HFFc6 (cell line): ENCODE data around the gene ZIC3. TPM values are rescaled to one million over a fixed set of nuclear protein-coding genes. Genes with fewer than 3 reads are reported as not detected.

Experiments
- DNase-seq: peaks from one replicate; pipeline ENCODE4 v3.0.0-alpha.2; 2018
- H3K27ac Mint-ChIP-seq: 2 replicates; pipeline ENCODE4 v1.8.0; 2020; ENCODE audit warnings: mild to moderate bottlenecking, mixed read lengths
- H3K27me3 Mint-ChIP-seq: 2 replicates; pipeline ENCODE4 v1.8.0; 2021; ENCODE audit warnings: mild to moderate bottlenecking, moderate library complexity, mixed read lengths; ENCODE audit not compliant: insufficient read depth
- H3K36me3 Mint-ChIP-seq: 2 replicates; pipeline ENCODE4 v1.8.0; 2021; ENCODE audit warnings: low read depth, mixed read lengths
- H3K4me1 Mint-ChIP-seq: 2 replicates; pipeline ENCODE4 v1.8.0; 2020; ENCODE audit warnings: low read depth, mixed read lengths
- H3K4me3 Mint-ChIP-seq: 2 replicates; pipeline ENCODE4 v1.8.0; 2020; ENCODE audit warnings: mild to moderate bottlenecking, moderate library complexity, mixed read lengths
- H3K9me3 Mint-ChIP-seq: 2 replicates; pipeline ENCODE4 v1.8.0; 2020; ENCODE audit warnings: mild to moderate bottlenecking, mixed read lengths
- CTCF ChIP-seq: fragments of 200-600 bp; sonication (generic); IDR thresholded peaks from 2 replicates; pipeline ENCODE4 v1.5.0; 2021; ENCODE audit warnings: antibody characterized with exemption, mild to moderate bottlenecking
- long read RNA-seq: library from polyadenylated mRNA; unstranded; transcript quantifications from one replicate; pipeline ENCODE4 v2.0.0, GENCODE V29; 2019
- total RNA-seq, 6 experiments: library from RNA; stranded (reverse); fragmentation: NEBNext Ultra II Directional; extraction: Animal tissue kit (Norgen Biotek cat#: 25700); gene quantifications; 2 replicates in 1 of 6; 3 replicates in 5 of 6; pipeline ENCODE4 v1.2.3, GENCODE V29; 2021

The ZIC3 gene
- total RNA-seq: not detected
- long read RNA-seq: 0 reads

DNA sequence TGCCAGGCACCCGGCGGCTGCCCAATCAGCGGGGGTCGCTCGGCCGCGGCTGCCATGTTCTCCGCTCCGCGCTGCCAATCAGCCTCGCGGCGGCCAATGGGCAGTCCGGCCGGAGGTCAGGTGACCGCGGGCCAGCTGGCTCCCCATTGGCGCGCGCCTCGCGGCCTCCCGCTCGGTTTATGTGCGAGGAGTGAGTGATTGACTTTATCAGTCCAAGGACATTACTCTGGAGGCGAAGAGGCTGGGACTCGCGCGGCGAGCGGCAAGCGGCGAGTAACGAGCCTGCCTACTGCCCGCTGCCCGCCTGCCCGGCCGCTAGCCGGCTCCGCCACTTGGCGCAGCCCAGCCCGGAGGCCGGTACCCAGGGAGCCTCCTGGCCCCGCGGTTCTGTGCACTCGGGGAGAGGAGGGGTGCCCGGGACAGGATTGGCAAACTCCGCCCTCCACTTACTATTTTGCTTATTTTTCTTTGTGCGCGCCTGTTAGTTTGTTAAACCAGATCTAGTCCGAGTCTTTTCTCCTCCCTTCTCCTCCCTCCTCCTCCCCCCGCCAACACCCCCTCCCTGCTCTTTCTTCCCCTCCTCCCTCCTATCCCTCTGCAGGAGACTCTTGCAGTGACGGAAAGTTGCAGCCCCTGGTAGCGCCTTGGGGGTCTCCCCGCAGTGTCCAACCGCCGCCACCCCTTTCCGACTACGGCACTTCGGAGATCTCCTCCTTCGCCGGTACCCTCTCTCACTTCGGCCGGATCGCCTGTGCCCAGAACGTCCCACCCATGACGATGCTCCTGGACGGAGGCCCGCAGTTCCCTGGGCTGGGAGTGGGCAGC lies at the start of gene ZIC3:
Gene ZIC3, plus strand, starts transcription at position 207 of the 825 bp plus-strand sequence. Its CDS starts 565 bp downstream, at position 772.
- DNase-seq: no peak
- Mint-ChIP-seq H3K27me3 (peaks cover 5% of the 10 kb centered on the region; the same call in 1 of the 2 replicates), H3K9me3 (peaks cover 9% of the 10 kb centered on the region), H3K36me3 (no peaks in the 10 kb centered on the region), H3K4me3 (peak within 1 kb of the TSS; percentile 11; the same call in 1 of the 2 replicates), H3K4me1 (no peaks in the 10 kb centered on the region), H3K27ac (no peak within 1 kb of the TSS)
- TF ChIP-seq CTCF: no peak

DNA sequence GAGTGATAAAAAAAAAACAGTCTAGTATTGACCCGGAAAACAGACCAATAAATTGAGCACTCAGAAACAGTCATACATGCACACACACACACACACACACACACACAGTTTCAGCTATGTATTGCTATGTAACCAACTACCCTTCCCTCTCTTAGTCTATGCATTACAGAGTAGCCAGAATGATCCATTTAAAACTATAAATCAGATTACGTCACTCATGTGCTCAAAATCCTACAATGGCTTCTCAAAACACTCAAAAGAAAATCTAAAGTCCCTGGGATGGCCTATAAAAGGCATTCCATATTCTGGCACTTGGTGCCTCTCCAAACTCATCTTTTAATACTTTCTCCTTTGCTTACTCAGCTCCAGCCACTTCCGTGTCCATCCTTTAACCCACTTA lies 46.5 kb upstream of the ZIC3 start:
- H3K27me3 Mint-ChIP-seq: no peaks in the 10 kb centered on the region
- H3K36me3 Mint-ChIP-seq: no peaks in the 10 kb centered on the region
- H3K9me3 Mint-ChIP-seq: peaks cover 16% of the 10 kb centered on the region
- no peak for DNase-seq
- no peak for TF ChIP-seq CTCF
- H3K4me1 Mint-ChIP-seq: no peaks in the 10 kb centered on the region
- no peak overlapping the region for H3K27ac Mint-ChIP-seq
- H3K4me3 Mint-ChIP-seq: no peak overlapping the region

- Mint-ChIP-seq H3K4me3 (no peak overlapping the region), H3K4me1 (no peaks in the 10 kb centered on the region), H3K36me3 (no peaks in the 10 kb centered on the region), H3K27me3 (peaks cover 5% of the 10 kb centered on the region), H3K27ac (no peak overlapping the region), H3K9me3 (no peaks in the 10 kb centered on the region)
- TF ChIP-seq CTCF: no peak
- DNase-seq: no peak
Observed at GRCh38 chrX:137545711-137546651, 19.9 kb upstream of the ZIC3 start.

GRCh38 chrX:137547291-137547690 lies 18.6 kb upstream of the ZIC3 start:
- no peaks in the 10 kb centered on the region for H3K36me3 Mint-ChIP-seq
- no peak for DNase-seq
- no peaks in the 10 kb centered on the region for H3K9me3 Mint-ChIP-seq
- no peak for TF ChIP-seq CTCF
- H3K27me3 Mint-ChIP-seq: peaks cover 5% of the 10 kb centered on the region
- no peaks in the 10 kb centered on the region for H3K4me1 Mint-ChIP-seq
- no peak overlapping the region for H3K27ac Mint-ChIP-seq
- H3K4me3 Mint-ChIP-seq: no peak overlapping the region

- Mint-ChIP-seq H3K36me3 (no peaks in the 10 kb centered on the region), H3K27me3 (peaks cover 5% of the 10 kb centered on the region), H3K9me3 (no peaks in the 10 kb centered on the region), H3K4me1 (no peaks in the 10 kb centered on the region), H3K27ac (no peak overlapping the region), H3K4me3 (no peak overlapping the region)
- no peak for DNase-seq
- TF ChIP-seq CTCF: no peak
Observed at GRCh38 chrX:137548261-137548660, 17.7 kb upstream of the ZIC3 start.
